Stimulated activated naive B cell treated with anti-CD40 and anti-IgM and Interleukin-4, amounts not matched to agents 10 μg/mL and 1 μg/mL and 100 μg/mL, for 72 hours (primary cell): ENCODE results near the gene STON2.

Source experiments
- ATAC-seq, 2 donors: fragments of 150-1000 bp; cut with Tn5 transposase; replicated peaks; 2 replicates each; pipeline ENCODE4 v1.10.0; 2021; ENCODE audit warnings: moderate library complexity in 1 of 2
- DNase-seq: peaks from one replicate; pipeline ENCODE4 v3.0.0; 2021
- H3K27ac Mint-ChIP-seq: one replicate; pipeline ENCODE4 v1.8.0; 2022; ENCODE audit warnings: mild to moderate bottlenecking, mixed read lengths
- H3K27me3 Mint-ChIP-seq, 2 donors: one replicate each; pipeline ENCODE4 v1.8.0; 2022; ENCODE audit warnings: mixed read lengths in 2 of 2
- H3K36me3 Mint-ChIP-seq, 2 donors: one replicate each; pipeline ENCODE4 v1.8.0; 2022; ENCODE audit warnings: mixed read lengths in 2 of 2, mild to moderate bottlenecking in 1 of 2
- H3K4me1 Mint-ChIP-seq, 2 donors: one replicate each; pipeline ENCODE4 v1.8.0; 2022; ENCODE audit warnings: mixed read lengths in 2 of 2, mild to moderate bottlenecking in 1 of 2
- H3K4me3 Mint-ChIP-seq, 2 donors: one replicate each; pipeline ENCODE4 v1.8.0; 2022; ENCODE audit warnings: mild to moderate bottlenecking in 2 of 2, mixed read lengths in 2 of 2, moderate library complexity in 1 of 2
- H3K9me3 Mint-ChIP-seq, 2 donors: one replicate each; pipeline ENCODE4 v1.8.0; 2022; ENCODE audit warnings: mixed read lengths in 2 of 2, mild to moderate bottlenecking in 1 of 2

Gene STON2

DNA sequence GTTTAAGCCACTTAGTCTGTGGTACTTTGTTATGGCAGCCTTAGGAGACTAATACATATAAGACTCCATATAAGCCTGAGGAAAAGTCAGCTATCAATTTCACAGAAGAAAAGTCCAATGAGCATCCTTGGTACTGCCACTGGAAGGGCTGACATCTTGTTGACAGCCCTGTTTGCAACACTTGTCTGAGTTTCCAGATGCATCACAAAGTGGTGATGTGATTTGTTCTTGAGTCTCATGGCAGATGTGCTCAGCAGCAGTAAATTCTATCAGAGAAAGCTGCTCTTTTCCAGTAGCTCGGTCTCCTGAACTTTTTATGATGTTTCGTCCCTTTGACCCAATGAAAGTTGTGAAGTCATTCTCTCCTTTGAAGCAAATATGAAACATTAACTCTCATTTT lies 54.3 kb downstream of the STON2 start:
- Mint-ChIP-seq H3K27me3 (peaks cover 0 to 6% of the 10 kb centered on the region in 2 donors), H3K27ac (no peak overlapping the region), H3K4me1 (peaks cover 2 to 10% of the 10 kb centered on the region in 2 donors), H3K9me3 (peaks cover 0 to 2% of the 10 kb centered on the region in 2 donors), H3K4me3 (no peak overlapping the region), H3K36me3 (no peaks in the 10 kb centered on the region)
- ATAC-seq (no peak), DNase-seq (no peak)

DNA sequence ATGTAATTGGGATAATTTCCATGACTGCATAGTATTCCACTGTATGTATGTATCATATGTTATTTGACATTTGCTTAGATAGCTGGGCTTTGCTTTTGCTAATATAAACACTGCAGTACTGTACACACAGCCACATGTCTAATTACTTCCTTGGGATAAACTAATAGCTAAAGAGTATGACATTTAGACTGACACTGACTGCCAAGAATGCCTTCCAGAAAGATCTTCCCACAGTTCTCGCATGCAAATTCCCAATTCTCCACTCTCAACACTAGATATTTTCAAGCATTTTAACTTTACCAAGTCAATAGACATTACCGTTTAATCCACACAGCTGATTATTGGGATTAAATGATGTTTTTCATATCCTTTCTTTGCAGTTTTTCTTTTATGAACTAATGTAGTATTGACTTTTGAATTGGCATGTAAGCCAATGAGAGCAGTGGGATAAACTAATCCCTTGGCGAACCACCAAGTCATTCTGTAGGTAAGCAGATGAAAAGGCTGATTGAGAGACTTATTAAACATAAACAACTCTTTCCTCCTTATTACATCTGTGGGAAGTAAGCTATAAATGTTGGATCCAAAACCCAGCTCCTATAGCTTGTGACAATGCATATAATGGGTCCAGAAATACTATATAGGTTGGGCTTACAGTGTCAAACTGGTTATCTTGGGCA lies 55.5 kb downstream of the STON2 start:
- Mint-ChIP-seq H3K27ac (no peak overlapping the region), H3K4me1 (peaks cover 2 to 10% of the 10 kb centered on the region in 2 donors), H3K27me3 (peaks cover 0 to 5% of the 10 kb centered on the region in 2 donors)

GRCh38 chr14:81343701-81344100 lies 56.4 kb downstream of the STON2 start:
- DNase-seq = no peak
- ATAC-seq = no peak
- H3K9me3 Mint-ChIP-seq = no peaks in the 10 kb centered on the region
- peaks cover 0 to 5% of the 10 kb centered on the region in 2 donors for H3K27me3 Mint-ChIP-seq
- H3K36me3 Mint-ChIP-seq = no peaks in the 10 kb centered on the region
- no peak overlapping the region for H3K27ac Mint-ChIP-seq
- H3K4me3 Mint-ChIP-seq = no peak overlapping the region
- H3K4me1 Mint-ChIP-seq = peaks cover 2 to 10% of the 10 kb centered on the region in 2 donors

More for the DNA sequence above, 55.5 kb downstream of the STON2 start:
- DNase-seq = no peak
- no peak overlapping the region for H3K4me3 Mint-ChIP-seq
- no peak for ATAC-seq
- H3K9me3 Mint-ChIP-seq = peaks cover 0 to 2% of the 10 kb centered on the region in 2 donors
- H3K36me3 Mint-ChIP-seq = no peaks in the 10 kb centered on the region

DNA sequence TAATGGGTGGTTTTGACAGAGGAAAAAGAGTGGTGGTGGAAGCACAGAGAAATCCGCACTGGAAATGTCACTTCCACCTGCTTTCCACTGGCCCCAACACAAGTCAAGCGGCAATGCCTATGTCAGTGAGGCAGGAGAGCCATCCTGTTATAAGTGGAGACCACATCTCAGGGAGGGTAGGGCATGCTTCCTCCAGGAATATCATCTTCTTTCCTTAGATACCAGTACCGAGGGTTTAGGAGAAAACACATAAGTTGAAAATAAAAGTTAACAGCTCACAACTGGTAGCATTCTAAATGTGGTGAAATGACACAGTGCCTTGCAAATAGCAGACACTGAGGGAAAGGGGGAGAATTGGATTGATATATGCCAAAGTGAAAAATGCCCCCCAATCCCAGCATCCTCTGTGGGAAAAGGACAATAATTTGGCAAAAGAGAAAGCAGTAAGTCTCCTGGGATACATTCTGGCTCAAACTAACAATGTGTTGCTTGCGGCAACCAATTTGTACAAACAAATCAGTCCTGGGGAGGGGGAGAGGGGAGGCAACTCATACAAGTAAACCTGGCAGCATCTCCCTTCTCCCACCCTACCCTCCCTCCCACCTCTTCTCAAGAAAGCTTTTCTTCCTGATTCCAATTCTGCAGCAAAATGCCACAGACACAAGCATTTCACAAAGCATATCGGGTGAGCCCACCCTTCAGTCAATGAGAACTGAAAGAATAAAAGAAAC lies 57.1 kb downstream of the STON2 start:
- no peak overlapping the region for H3K4me3 Mint-ChIP-seq
- DNase-seq = no peak
- no peak overlapping the region for H3K27ac Mint-ChIP-seq
- no peaks in the 10 kb centered on the region for H3K9me3 Mint-ChIP-seq
- no peaks in the 10 kb centered on the region for H3K36me3 Mint-ChIP-seq
- H3K4me1 Mint-ChIP-seq = peaks cover 1 to 4% of the 10 kb centered on the region in 2 donors
- H3K27me3 Mint-ChIP-seq = peaks cover 0 to 5% of the 10 kb centered on the region in 2 donors
- no peak for ATAC-seq

- no peaks in the 10 kb centered on the region for H3K4me1 Mint-ChIP-seq
- ATAC-seq (no peak), DNase-seq (no peak)
- H3K9me3 Mint-ChIP-seq = no peaks in the 10 kb centered on the region
- peaks cover 5% of the 10 kb centered on the region in 2 donors for H3K27me3 Mint-ChIP-seq
- H3K4me3 Mint-ChIP-seq = no peak overlapping the region
- no peaks in the 10 kb centered on the region for H3K36me3 Mint-ChIP-seq
- no peak overlapping the region for H3K27ac Mint-ChIP-seq
Measured at GRCh38 chr14:81341781-81342180, 58.3 kb downstream of the STON2 start.

DNA sequence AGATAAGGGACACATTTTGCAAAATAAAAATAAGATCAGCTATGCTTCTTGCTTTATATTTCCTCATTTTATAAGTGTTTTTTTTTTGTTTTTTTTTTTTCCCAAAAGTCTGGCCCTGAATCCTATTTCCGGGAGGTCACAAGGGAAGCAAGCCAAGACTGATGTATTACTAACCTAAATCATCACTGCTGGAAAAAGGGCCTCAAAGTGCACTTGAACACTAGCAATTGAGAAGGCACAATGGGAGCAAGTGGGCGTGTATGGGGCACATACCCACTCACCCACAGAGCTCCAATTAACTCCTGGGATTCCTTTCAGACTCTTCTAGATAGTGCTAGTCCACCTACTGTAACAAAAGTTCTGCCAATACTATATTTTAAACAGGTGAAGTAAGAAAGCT lies 58.8 kb downstream of the STON2 start:
- Mint-ChIP-seq H3K27ac (no peak overlapping the region), H3K9me3 (peaks cover 0 to 3% of the 10 kb centered on the region in 2 donors), H3K36me3 (no peaks in the 10 kb centered on the region), H3K4me3 (no peak overlapping the region), H3K27me3 (peaks cover 9% of the 10 kb centered on the region in 2 donors), H3K4me1 (no peaks in the 10 kb centered on the region)
- DNase-seq (no peak), ATAC-seq (no peak)

- Mint-ChIP-seq H3K4me1 (no peaks in the 10 kb centered on the region), H3K36me3 (no peaks in the 10 kb centered on the region), H3K27ac (no peak overlapping the region), H3K9me3 (peaks cover 0 to 4% of the 10 kb centered on the region in 2 donors), H3K4me3 (no peak overlapping the region), H3K27me3 (peaks cover 11 to 17% of the 10 kb centered on the region in 2 donors)
- ATAC-seq (no peak), DNase-seq (no peak)
Measured at GRCh38 chr14:81340201-81340600, 59.9 kb downstream of the STON2 start.

DNA sequence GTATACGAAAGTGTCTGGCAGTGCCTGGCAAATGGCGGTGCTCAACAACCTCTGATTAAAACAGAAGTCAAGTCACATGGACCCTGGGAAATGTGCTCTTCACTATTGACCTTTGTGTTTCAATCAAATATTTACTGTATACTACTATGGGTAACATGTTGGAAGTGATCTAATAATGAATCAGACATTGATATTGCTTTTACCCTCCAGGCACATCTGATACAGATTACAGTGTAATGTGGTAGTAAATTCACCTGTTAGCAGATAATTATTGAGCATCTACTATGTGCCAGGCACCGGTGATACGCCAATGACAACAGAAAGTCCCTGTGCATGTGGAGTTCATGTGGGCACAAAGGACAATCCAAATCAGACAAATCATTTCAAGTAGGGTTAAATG lies 63.1 kb downstream of the STON2 start:
- ATAC-seq = no peak
- Mint-ChIP-seq H3K27me3 (peaks cover 14 to 16% of the 10 kb centered on the region in 2 donors), H3K27ac (no peak overlapping the region), H3K4me3 (no peak overlapping the region), H3K36me3 (no peaks in the 10 kb centered on the region), H3K9me3 (peaks cover 0 to 4% of the 10 kb centered on the region in 2 donors), H3K4me1 (no peaks in the 10 kb centered on the region)
- DNase-seq = no peak

DNA sequence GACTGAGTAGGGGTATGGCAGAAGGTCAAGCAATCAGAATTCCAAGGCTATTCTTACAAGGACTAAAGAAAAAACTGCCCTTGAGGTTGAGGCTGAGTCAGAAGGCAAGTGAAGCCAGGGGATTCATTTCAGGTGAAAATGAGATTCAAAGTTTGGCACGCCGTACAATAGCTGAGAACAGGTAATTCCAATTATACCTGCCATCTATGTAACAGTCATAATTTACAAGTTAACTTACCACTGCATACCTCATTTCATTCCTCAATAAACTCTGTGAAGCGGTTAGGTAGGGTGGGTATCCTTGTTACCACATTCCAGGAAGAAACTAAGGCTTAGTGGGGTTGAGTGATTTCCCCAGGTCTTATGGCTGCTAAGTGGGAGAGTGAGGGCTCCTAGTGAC lies 64.1 kb downstream of the STON2 start:
- ATAC-seq (no peak), DNase-seq (no peak)
- Mint-ChIP-seq H3K4me1 (no peaks in the 10 kb centered on the region), H3K27ac (no peak overlapping the region), H3K9me3 (peaks cover 0 to 4% of the 10 kb centered on the region in 2 donors), H3K4me3 (no peak overlapping the region), H3K27me3 (peaks cover 14 to 16% of the 10 kb centered on the region in 2 donors), H3K36me3 (no peaks in the 10 kb centered on the region)

GRCh38 chr14:81332725-81333124 lies 67.4 kb downstream of the STON2 start:
- Mint-ChIP-seq H3K27me3 (peaks cover 14 to 16% of the 10 kb centered on the region in 2 donors), H3K4me3 (no peak overlapping the region), H3K27ac (no peak overlapping the region), H3K36me3 (no peaks in the 10 kb centered on the region), H3K4me1 (no peaks in the 10 kb centered on the region), H3K9me3 (peaks cover 0 to 4% of the 10 kb centered on the region in 2 donors)
- no peak for DNase-seq
- no peak for ATAC-seq

GRCh38 chr14:81331229-81332021 lies 68.7 kb downstream of the STON2 start:
- ATAC-seq = no peak
- Mint-ChIP-seq H3K4me3 (no peak overlapping the region), H3K27me3 (peaks cover 7 to 10% of the 10 kb centered on the region in 2 donors), H3K4me1 (no peaks in the 10 kb centered on the region), H3K36me3 (no peaks in the 10 kb centered on the region), H3K27ac (no peak overlapping the region), H3K9me3 (peaks cover 0 to under 1% of the 10 kb centered on the region in 2 donors)
- no peak for DNase-seq

GRCh38 chr14:81330619-81331122 lies 69.5 kb downstream of the STON2 start:
- ATAC-seq = no peak
- no peak for DNase-seq
- Mint-ChIP-seq H3K9me3 (no peaks in the 10 kb centered on the region), H3K4me1 (no peaks in the 10 kb centered on the region), H3K4me3 (no peak overlapping the region), H3K36me3 (no peaks in the 10 kb centered on the region), H3K27me3 (peaks cover 4 to 6% of the 10 kb centered on the region in 2 donors), H3K27ac (no peak overlapping the region)

DNA sequence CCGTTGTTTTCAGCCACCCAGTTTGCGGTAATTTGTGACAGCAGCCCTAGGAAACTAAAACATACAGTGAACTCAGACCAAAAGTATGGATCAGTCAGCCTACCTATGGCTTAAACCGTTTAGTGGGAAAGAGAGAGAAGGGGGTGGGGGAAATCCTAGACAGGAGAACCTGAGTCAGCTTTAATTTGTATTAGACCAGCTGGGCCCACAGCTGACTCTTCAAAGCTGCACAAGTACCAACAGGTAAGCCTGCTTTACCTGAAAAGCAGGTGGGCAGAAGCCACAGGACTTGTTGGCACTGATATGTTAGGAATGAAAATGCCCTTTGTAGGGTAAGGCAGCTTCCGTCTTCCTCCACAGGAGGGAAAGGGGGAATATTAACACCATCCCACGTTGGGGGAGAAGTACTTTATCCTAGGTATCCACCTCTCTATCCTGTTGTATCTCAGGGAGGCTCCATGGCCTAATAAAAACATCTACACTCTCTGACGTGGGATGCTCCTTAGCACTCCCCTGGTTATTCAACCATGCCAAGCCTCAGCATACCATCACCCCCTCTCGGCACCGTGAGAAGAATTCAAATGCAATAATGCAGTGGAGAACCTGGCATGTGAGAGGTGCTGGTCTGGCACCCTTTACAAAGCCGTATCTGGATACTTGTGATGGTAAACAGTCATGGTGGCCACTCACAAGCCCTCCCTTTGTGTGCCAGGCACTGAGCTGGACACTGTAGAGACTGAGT lies 70.3 kb downstream of the STON2 start:
- Mint-ChIP-seq H3K4me1 (no peaks in the 10 kb centered on the region), H3K9me3 (no peaks in the 10 kb centered on the region), H3K4me3 (no peak overlapping the region), H3K36me3 (no peaks in the 10 kb centered on the region), H3K27me3 (peaks cover 2 to 4% of the 10 kb centered on the region in 2 donors), H3K27ac (no peak overlapping the region)
- DNase-seq = no peak
- no peak for ATAC-seq

DNA sequence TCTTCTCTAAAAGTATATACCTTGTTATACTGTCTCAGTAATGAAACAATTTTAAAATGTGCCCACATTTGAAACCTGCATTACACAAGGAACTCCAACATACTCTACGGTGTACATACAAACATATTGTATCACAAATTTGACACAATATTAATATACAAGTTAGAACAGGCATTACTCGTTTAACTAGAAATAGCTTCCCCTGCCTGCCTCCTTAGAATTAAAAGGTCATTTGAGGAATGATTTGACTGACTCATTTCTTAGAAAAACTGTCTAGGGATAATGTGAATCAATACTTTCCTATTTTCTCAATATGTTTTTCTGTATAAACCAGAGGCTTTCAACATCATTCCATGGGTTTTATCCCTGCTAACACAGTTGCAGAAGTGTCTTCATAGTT lies 73.7 kb downstream of the STON2 start:
- DNase-seq (no peak), ATAC-seq (no peak)
- Mint-ChIP-seq H3K27me3 (peaks cover 0 to 6% of the 10 kb centered on the region in 2 donors), H3K4me3 (no peak overlapping the region), H3K9me3 (no peaks in the 10 kb centered on the region), H3K36me3 (no peaks in the 10 kb centered on the region), H3K27ac (no peak overlapping the region), H3K4me1 (no peaks in the 10 kb centered on the region)
